CD1c-positive myeloid dendritic cell (primary cell): ENCODE results near the gene TNFAIP8L3.

Experiments
- DNase-seq: peaks from one replicate; pipeline ENCODE4 v3.0.0-alpha.2; 2016; ENCODE audit errors: extremely low spot score

The TNFAIP8L3 gene

GRCh38 chr15:51089699-51090453 lies 4.8 kb downstream of the TNFAIP8L3 start:
- DNase-seq: no peak

- DNase-seq: no peak
Measured at GRCh38 chr15:51089041-51089440, 5.7 kb downstream of the TNFAIP8L3 start.

- no peak for DNase-seq
Measured at GRCh38 chr15:51088585-51088984, 6.1 kb downstream of the TNFAIP8L3 start.

GRCh38 chr15:51087513-51087912 lies 7.2 kb downstream of the TNFAIP8L3 start:
- DNase-seq: no peak

- DNase-seq: no peak
Measured at GRCh38 chr15:51086409-51086808, 8.3 kb downstream of the TNFAIP8L3 start.

GRCh38 chr15:51085764-51086163 lies 8.9 kb downstream of the TNFAIP8L3 start:
- no peak for DNase-seq

- DNase-seq: no peak
Measured at GRCh38 chr15:51083641-51084166, 11.0 kb downstream of the TNFAIP8L3 start.

- no peak for DNase-seq
Measured at GRCh38 chr15:51082246-51082645, 12.5 kb downstream of the TNFAIP8L3 start.

GRCh38 chr15:51080286-51080685 lies 14.4 kb downstream of the TNFAIP8L3 start:
- no peak for DNase-seq

- DNase-seq: no peak
Measured at GRCh38 chr15:51079226-51079625, 15.5 kb downstream of the TNFAIP8L3 start.

- peak; percentile 73 for DNase-seq
Measured at GRCh38 chr15:51077221-51078153, 17.2 kb downstream of the TNFAIP8L3 start.

GRCh38 chr15:51076524-51077220 lies 18.0 kb downstream of the TNFAIP8L3 start:
- DNase-seq: no peak

GRCh38 chr15:51075826-51076523 lies 18.7 kb downstream of the TNFAIP8L3 start:
- peak; percentile 41 for DNase-seq

GRCh38 chr15:51075364-51075763 lies 19.3 kb downstream of the TNFAIP8L3 start:
- DNase-seq: no peak

GRCh38 chr15:51074926-51075325 lies 19.8 kb downstream of the TNFAIP8L3 start:
- no peak for DNase-seq

- no peak for DNase-seq
Measured at GRCh38 chr15:51071578-51071977, 23.1 kb downstream of the TNFAIP8L3 start.

GRCh38 chr15:51069983-51070382 lies 24.7 kb downstream of the TNFAIP8L3 start:
- no peak for DNase-seq

GRCh38 chr15:51067510-51067909 lies 27.2 kb downstream of the TNFAIP8L3 start:
- DNase-seq: no peak

- DNase-seq: no peak
Measured at GRCh38 chr15:51065781-51066180, 28.9 kb downstream of the TNFAIP8L3 start.

GRCh38 chr15:51065261-51065660 lies 29.4 kb downstream of the TNFAIP8L3 start:
- no peak for DNase-seq

- no peak for DNase-seq
Measured at GRCh38 chr15:51062736-51063135, 32.0 kb downstream of the TNFAIP8L3 start.
